H7 (cell line): ENCODE data around the gene CD164L2. TPM values are rescaled to one million over a fixed set of nuclear protein-coding genes. Genes with fewer than 3 reads are reported as not detected.

ENCODE experiments used
- DNase-seq: peaks from one replicate; pipeline ENCODE4 v3.0.0; 2012
- H3K27me3 ChIP-seq: 2 replicates; pipeline ENCODE4 v1.6.0; 2011; ENCODE audit warnings: mild to moderate bottlenecking, low read length; ENCODE audit not compliant: control insufficient read depth, insufficient read depth
- H3K36me3 ChIP-seq: replicated peaks from 2 replicates; pipeline ENCODE4 v1.5.1; 2011; ENCODE audit warnings: low read length; ENCODE audit not compliant: control insufficient read depth, insufficient read depth
- H3K4me3 ChIP-seq: 2 replicates; pipeline ENCODE4 v1.5.1; 2011; ENCODE audit warnings: low read depth, mild to moderate bottlenecking, control low read depth, low read length, moderate library complexity; ENCODE audit not compliant: insufficient read depth
- total RNA-seq: library from RNA; depleted of rRNA; stranded (reverse); fragments of >200 nt; shearing (Covaris generic); gene quantifications from 2 replicates; pipeline ENCODE4 v1.2.3, GENCODE V29; 2014

CD164L2 gene
- total RNA-seq, 1 experiment from 2014 or later: 1.7 TPM

GRCh38 chr1:27366411-27367159 lies 16.5 kb downstream of the CD164L2 start, which contains the start of gene MAP3K6:
TSS of gene MAP3K6 (minus strand) at chr1:27366961. CDS start at chr1:27366597, 364 bp downstream.
- peak; percentile 96 for DNase-seq
- no peaks in the 10 kb centered on the region for H3K36me3 ChIP-seq
- peaks cover 12% of the 10 kb centered on the region for H3K27me3 ChIP-seq
- H3K4me3 ChIP-seq: peak within 1 kb of the TSS; percentile 76

- H3K4me3 ChIP-seq: peak overlapping the region; percentile 76
- H3K36me3 ChIP-seq: no peaks in the 10 kb centered on the region
- peaks cover 17% of the 10 kb centered on the region for H3K27me3 ChIP-seq
- DNase-seq: peak; percentile 95
These were observed 17.1 kb downstream of the CD164L2 start for GRCh38 chr1:27366113-27366410.

GRCh38 chr1:27365372-27366112 lies 17.6 kb downstream of the CD164L2 start:
- DNase-seq: peak; percentile 97
- peak overlapping the region; percentile 76 for H3K4me3 ChIP-seq
- H3K36me3 ChIP-seq: no peaks in the 10 kb centered on the region

GRCh38 chr1:27364696-27365371 lies 18.3 kb downstream of the CD164L2 start:
- Histone ChIP-seq H3K4me3 (no peak overlapping the region), H3K27me3 (peaks cover 29% of the 10 kb centered on the region), H3K36me3 (no peaks in the 10 kb centered on the region)
- DNase-seq: no peak

More at GRCh38 chr1:27365372-27366112, 17.6 kb downstream of the CD164L2 start:
- H3K27me3 ChIP-seq: peaks cover 22% of the 10 kb centered on the region

GRCh38 chr1:27363766-27364695 lies 19.1 kb downstream of the CD164L2 start:
- H3K36me3 ChIP-seq: no peaks in the 10 kb centered on the region
- DNase-seq: no peak
- H3K27me3 ChIP-seq: peaks cover 37% of the 10 kb centered on the region
- no peak overlapping the region for H3K4me3 ChIP-seq

GRCh38 chr1:27361553-27361952 lies 21.6 kb downstream of the CD164L2 start:
- Histone ChIP-seq H3K4me3 (no peak overlapping the region; the same call in 1 of the 2 replicates), H3K36me3 (no peaks in the 10 kb centered on the region; the same call in 1 of the 2 replicates), H3K27me3 (peaks cover 50% of the 10 kb centered on the region)
- no peak for DNase-seq

GRCh38 chr1:27361044-27361402 lies 22.1 kb downstream of the CD164L2 start:
- peak; percentile 72 for DNase-seq
- H3K36me3 ChIP-seq: no peaks in the 10 kb centered on the region; the same call in 1 of the 2 replicates
- H3K4me3 ChIP-seq: peak overlapping the region; percentile 94
- H3K27me3 ChIP-seq: peaks cover 50% of the 10 kb centered on the region

- DNase-seq: peak; percentile 96
- H3K4me3 ChIP-seq: peak overlapping the region; percentile 94
- peaks cover 50% of the 10 kb centered on the region for H3K27me3 ChIP-seq
- no peaks in the 10 kb centered on the region; the same call in 1 of the 2 replicates for H3K36me3 ChIP-seq
These were observed 22.7 kb downstream of the CD164L2 start for GRCh38 chr1:27360159-27361043.

- no peaks in the 10 kb centered on the region; the same call in 1 of the 2 replicates for H3K36me3 ChIP-seq
- peaks cover 50% of the 10 kb centered on the region for H3K27me3 ChIP-seq
- no peak for DNase-seq
- peak overlapping the region; percentile 94; the same call in 1 of the 2 replicates for H3K4me3 ChIP-seq
These were observed 23.3 kb downstream of the CD164L2 start for GRCh38 chr1:27359822-27360158.

GRCh38 chr1:27358928-27359313 lies 24.2 kb downstream of the CD164L2 start:
- peaks cover 50% of the 10 kb centered on the region for H3K27me3 ChIP-seq

GRCh38 chr1:27358038-27358927 lies 24.9 kb downstream of the CD164L2 start:
- Histone ChIP-seq H3K4me3 (no peak overlapping the region), H3K36me3 (no peaks in the 10 kb centered on the region; the same call in 1 of the 2 replicates), H3K27me3 (peaks cover 50% of the 10 kb centered on the region)
- DNase-seq: peak; percentile 54

More at GRCh38 chr1:27358928-27359313, 24.2 kb downstream of the CD164L2 start:
- no peak for DNase-seq
- no peak overlapping the region for H3K4me3 ChIP-seq
- H3K36me3 ChIP-seq: no peaks in the 10 kb centered on the region; the same call in 1 of the 2 replicates

- Histone ChIP-seq H3K4me3 (no peak overlapping the region), H3K27me3 (peaks cover 49% of the 10 kb centered on the region), H3K36me3 (no peaks in the 10 kb centered on the region; the same call in 1 of the 2 replicates)
- DNase-seq: peak; percentile 99
These were observed 25.7 kb downstream of the CD164L2 start for GRCh38 chr1:27357281-27358037.
